K562 treated with DMSO at 1 percent for 24 hours (cell line): Measurements from ENCODE around the gene HSH2D. TPM values are rescaled to one million over a fixed set of nuclear protein-coding genes. Genes with fewer than 3 reads are reported as not detected.

ENCODE experiments used
- total RNA-seq: library from RNA; unstranded; fragments of 300-600 nt; gene quantifications from 2 replicates; pipeline ENCODE4 v1.2.3, GENCODE V29; 2022; ENCODE audit warnings: low read depth; ENCODE audit not compliant: insufficient read depth

Gene HSH2D
- 0.44 and 0.54 TPM in 2 replicates for total RNA-seq

GRCh38 chr19:16143399-16144215 is at the start of gene HSH2D:
HSH2D (plus strand) TSS chr19:16143685; CDS start chr19:16148751, 5,066 bp downstream.

GRCh38 chr19:16111160-16111908 is 32.2 kb upstream of the HSH2D start, which contains the start of gene RAB8A:
RAB8A (plus strand) TSS chr19:16111889; CDS start chr19:16111902, 13 bp downstream.

GRCh38 chr19:16185123-16185767 is 41.8 kb downstream of the HSH2D start, which contains the start of gene FAM32A:
FAM32A (plus strand) TSS chr19:16185410; CDS start chr19:16185443, 33 bp downstream.

GRCh38 chr19:16197622-16198369 is 54.3 kb downstream of the HSH2D start, which contains the start of gene AP1M1:
AP1M1 (plus strand) TSS chr19:16197911; CDS start chr19:16198027, 116 bp downstream.

Other genes starting within 250 kb of the HSH2D start
- 0.31 and 1.6 TPM in 2 replicates for gene CYP4F2, start 245.6 kb upstream of the HSH2D start, total RNA-seq
- not detected in 2 replicates for gene CYP4F11, start 209.2 kb upstream of the HSH2D start, total RNA-seq
- gene OR10H4, start 194.7 kb upstream of the HSH2D start, total RNA-seq: not detected in 2 replicates
- gene TPM4, start 67.2 kb upstream of the HSH2D start, total RNA-seq: 101 and 107 TPM in 2 replicates
- 30.6 and 33.1 TPM in 2 replicates for gene RAB8A, start 31.8 kb upstream of the HSH2D start, total RNA-seq
- not detected in 2 replicates for gene CIB3, start 29.8 kb downstream of the HSH2D start, total RNA-seq
- gene FAM32A, start 41.7 kb downstream of the HSH2D start, total RNA-seq: 79.3 and 86.5 TPM in 2 replicates
- 126 and 127 TPM in 2 replicates for gene AP1M1, start 54.2 kb downstream of the HSH2D start, total RNA-seq
- 4.8 and 5.6 TPM in 2 replicates for gene KLF2, start 181.1 kb downstream of the HSH2D start, total RNA-seq